Natural killer cell (primary cell): ENCODE measurements around the gene NATD1. TPM values are rescaled to one million over a fixed set of nuclear protein-coding genes. Genes with fewer than 3 reads are reported as not detected.

Experiments
- ATAC-seq, 3 donors: fragments of 150-1000 bp in 2 of 3; fragments of 200-7000 bp in 1 of 3; cut with Tn5 transposase; 1 replicate in 1 of 3; 2 replicates in 2 of 3; pipeline ENCODE4 v1.10.0; 2021; ENCODE audit warnings: mild to moderate bottlenecking in 2 of 3, moderate library complexity in 2 of 3
- DNase-seq, 2 donors: peaks; one replicate each; pipeline versions ENCODE4 v3.0.0 to v3.0.0-alpha.2; 2013 to 2021; ENCODE audit warnings: mixed read lengths in 1 of 2
- H3K27ac ChIP-seq: one replicate; pipeline ENCODE4 v1.5.1; 2013; ENCODE audit warnings: mild to moderate bottlenecking, low read length
- H3K27me3 ChIP-seq: one replicate; pipeline ENCODE4 v1.6.1; 2013; ENCODE audit warnings: low read length; ENCODE audit not compliant: control insufficient read depth, insufficient read depth
- H3K36me3 ChIP-seq: one replicate; pipeline ENCODE4 v1.6.1; 2013; ENCODE audit warnings: low read length; ENCODE audit not compliant: control insufficient read depth, insufficient read depth
- H3K4me1 ChIP-seq: one replicate; pipeline ENCODE4 v1.6.1; 2013; ENCODE audit warnings: low read length; ENCODE audit not compliant: control insufficient read depth, insufficient read depth
- H3K4me3 ChIP-seq: one replicate; pipeline ENCODE4 v1.5.1; 2013; ENCODE audit warnings: low read length
- H3K9me3 ChIP-seq: one replicate; pipeline ENCODE4 v1.6.1; 2013; ENCODE audit warnings: low read length; ENCODE audit not compliant: control insufficient read depth, insufficient read depth
- H3K27ac Mint-ChIP-seq, 2 donors: one replicate each; pipeline ENCODE4 v1.8.0; 2022; ENCODE audit warnings: mild to moderate bottlenecking in 2 of 2, mixed read lengths in 2 of 2, moderate library complexity in 1 of 2
- H3K27me3 Mint-ChIP-seq, 2 donors: one replicate each; pipeline ENCODE4 v1.8.0; 2022; ENCODE audit warnings: low read depth in 2 of 2, mixed read lengths in 2 of 2
- H3K36me3 Mint-ChIP-seq: one replicate; pipeline ENCODE4 v1.8.0; 2022; ENCODE audit warnings: mixed read lengths
- H3K4me1 Mint-ChIP-seq, 2 donors: one replicate each; pipeline ENCODE4 v1.8.0; 2022; ENCODE audit warnings: mixed read lengths in 2 of 2
- H3K4me3 Mint-ChIP-seq: one replicate; pipeline ENCODE4 v1.8.0; 2022; ENCODE audit warnings: mild to moderate bottlenecking, moderate library complexity, mixed read lengths
- H3K9me3 Mint-ChIP-seq, 2 donors: one replicate each; pipeline ENCODE4 v1.8.0; 2022; ENCODE audit warnings: mixed read lengths in 2 of 2
- CTCF ChIP-seq: fragments of 200-600 bp; IDR thresholded peaks from one replicate; pipeline ENCODE4 v1.8.0; 2022; ENCODE audit warnings: antibody characterized with exemption
- WGBS: methylation state at CpG from one replicate; pipeline ENCODE4 v1.1.7; 2013; ENCODE audit warnings: missing lambda C conversion rate; ENCODE audit not compliant: insufficient coverage; 5-methylcytosine and 5-hydroxymethylcytosine counted together
- intact Hi-C: fragments of 100-400 bp; cut with micrococcal nuclease; formaldehyde crosslinking; loops from one replicate; pipeline ENCODE4 v1.14.2; 2022
- total RNA-seq, 4 donors: library from RNA; stranded (reverse); fragments of 120-200 nt in 1 of 4; gene quantifications; one replicate each; pipeline versions ENCODE4 v1.2.3 to v1.2.4, GENCODE V29; 2013 to 2022

The NATD1 gene
- total RNA-seq, 3 donors from 2014 or later (not counting 1 experiment from before 2014, with no cell fraction given) = 10.9 to 16.3 (median 14.1) TPM

- Mint-ChIP-seq H3K4me1 (peaks cover 39 to 50% of the 10 kb centered on the region in 2 donors), H3K27ac (peak overlapping the region; percentile 92 to 95), H3K36me3 (no peaks in the 10 kb centered on the region), H3K27me3 (no peaks in the 10 kb centered on the region), H3K4me3 (peak overlapping the region; percentile 96), H3K9me3 (no peaks in the 10 kb centered on the region)
- peaks cover 4% of the 10 kb centered on the region for H3K36me3 ChIP-seq
- peak overlapping the region; percentile 97 for H3K27ac ChIP-seq
- H3K9me3 ChIP-seq = no peaks in the 10 kb centered on the region
- intact Hi-C loops = loop anchor here (1.0 to 5.0 kb wide), 5 partner anchors 52 to 296 kb away; partner anchors contain the start of genes DHRS7B, MAP2K3 and USP22
- ATAC-seq (peak in 1 of 3 donors; percentile 1), DNase-seq (no peak)
- H3K4me1 ChIP-seq = peaks cover 35% of the 10 kb centered on the region
- peak overlapping the region; percentile 99 for H3K4me3 ChIP-seq
- WGBS = 10% methylated on average over 23 of the region's 23 CpGs
- TF ChIP-seq CTCF = no peak
- H3K27me3 ChIP-seq = no peaks in the 10 kb centered on the region
Observed at GRCh38 chr17:21214777-21215541, 38.3 kb downstream of the NATD1 start.

GRCh38 chr17:21214015-21214776 is 39.0 kb downstream of the NATD1 start, which contains the start of gene TMEM11:
TSS of gene TMEM11 (minus strand) at chr17:21214161. CDS start at chr17:21214152, 9 bp downstream.
- Mint-ChIP-seq H3K4me3 (peak within 1 kb of the TSS; percentile 96), H3K4me1 (peaks cover 40 to 50% of the 10 kb centered on the region in 2 donors), H3K27me3 (no peaks in the 10 kb centered on the region), H3K36me3 (no peaks in the 10 kb centered on the region), H3K9me3 (no peaks in the 10 kb centered on the region), H3K27ac (peak within 1 kb of the TSS; percentile 92 to 95)
- peak; percentile 88 to 97 (median 90) for ATAC-seq
- H3K4me1 ChIP-seq = peaks cover 35% of the 10 kb centered on the region
- H3K9me3 ChIP-seq = no peaks in the 10 kb centered on the region
- peak; percentile 96 to 97 for DNase-seq
- H3K27me3 ChIP-seq = no peaks in the 10 kb centered on the region
- peak within 1 kb of the TSS; percentile 97 for H3K27ac ChIP-seq
- peaks cover 8% of the 10 kb centered on the region for H3K36me3 ChIP-seq
- peak; percentile 3 for TF ChIP-seq CTCF
- WGBS = under 1% methylated on average over 76 of the region's 76 CpGs
- intact Hi-C loops = loop anchor here (1.0 to 5.0 kb wide), 5 partner anchors 53 to 297 kb away; partner anchors contain the start of genes DHRS7B, MAP2K3 and USP22
- peak within 1 kb of the TSS; percentile 99 for H3K4me3 ChIP-seq

- peaks cover 40 to 50% of the 10 kb centered on the region in 2 donors for H3K4me1 Mint-ChIP-seq
- peak overlapping the region; percentile 92 to 95 for H3K27ac Mint-ChIP-seq
- Histone ChIP-seq H3K9me3 (no peaks in the 10 kb centered on the region), H3K36me3 (peaks cover 8% of the 10 kb centered on the region), H3K27me3 (no peaks in the 10 kb centered on the region), H3K4me1 (peaks cover 35% of the 10 kb centered on the region), H3K27ac (peak overlapping the region; percentile 97), H3K4me3 (peak overlapping the region; percentile 99)
- H3K27me3 Mint-ChIP-seq = no peaks in the 10 kb centered on the region
- no peaks in the 10 kb centered on the region for H3K36me3 Mint-ChIP-seq
- DNase-seq (no peak), ATAC-seq (peak; percentile 0 to 10 (median 2))
- under 1% methylated on average over 35 of the region's 35 CpGs for WGBS
- peak overlapping the region; percentile 96 for H3K4me3 Mint-ChIP-seq
- H3K9me3 Mint-ChIP-seq = no peaks in the 10 kb centered on the region
- intact Hi-C loops = loop anchor here (1.0 to 5.0 kb wide), 5 partner anchors 54 to 297 kb away; partner anchors contain the start of genes DHRS7B, MAP2K3 and USP22
- TF ChIP-seq CTCF = no peak
Observed at GRCh38 chr17:21213638-21214014, 39.6 kb downstream of the NATD1 start.
